G401 (cell line): ENCODE results near the gene ALOX12. TPM values are rescaled to one million over a fixed set of nuclear protein-coding genes. Genes with fewer than 3 reads are reported as not detected.
"Not testable (repeated sequence)": the region's sequence is repeated elsewhere in the genome, so short reads cannot be mapped to it uniquely, and the experiment has no call there.

Source experiments
- DNase-seq: peaks from one replicate; pipeline ENCODE4 v3.0.0-alpha.2; 2015; ENCODE audit warnings: low spot score
- in situ Hi-C: cut with HindIII; loops from 2 replicates; pipeline ENCODE4 v1.10.0; 2016; ENCODE audit warnings: low sequenced_read_pairs, mixed read lengths
- total RNA-seq: library from RNA; depleted of rRNA; stranded (reverse); fragments of >200 nt; shearing (Covaris generic); gene quantifications from 2 replicates; pipeline ENCODE4 v1.2.3, GENCODE V29; 2014; rRNA removed

The ALOX12 gene, protein sequence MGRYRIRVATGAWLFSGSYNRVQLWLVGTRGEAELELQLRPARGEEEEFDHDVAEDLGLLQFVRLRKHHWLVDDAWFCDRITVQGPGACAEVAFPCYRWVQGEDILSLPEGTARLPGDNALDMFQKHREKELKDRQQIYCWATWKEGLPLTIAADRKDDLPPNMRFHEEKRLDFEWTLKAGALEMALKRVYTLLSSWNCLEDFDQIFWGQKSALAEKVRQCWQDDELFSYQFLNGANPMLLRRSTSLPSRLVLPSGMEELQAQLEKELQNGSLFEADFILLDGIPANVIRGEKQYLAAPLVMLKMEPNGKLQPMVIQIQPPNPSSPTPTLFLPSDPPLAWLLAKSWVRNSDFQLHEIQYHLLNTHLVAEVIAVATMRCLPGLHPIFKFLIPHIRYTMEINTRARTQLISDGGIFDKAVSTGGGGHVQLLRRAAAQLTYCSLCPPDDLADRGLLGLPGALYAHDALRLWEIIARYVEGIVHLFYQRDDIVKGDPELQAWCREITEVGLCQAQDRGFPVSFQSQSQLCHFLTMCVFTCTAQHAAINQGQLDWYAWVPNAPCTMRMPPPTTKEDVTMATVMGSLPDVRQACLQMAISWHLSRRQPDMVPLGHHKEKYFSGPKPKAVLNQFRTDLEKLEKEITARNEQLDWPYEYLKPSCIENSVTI
- total RNA-seq = not detected in 2 replicates

DNA sequence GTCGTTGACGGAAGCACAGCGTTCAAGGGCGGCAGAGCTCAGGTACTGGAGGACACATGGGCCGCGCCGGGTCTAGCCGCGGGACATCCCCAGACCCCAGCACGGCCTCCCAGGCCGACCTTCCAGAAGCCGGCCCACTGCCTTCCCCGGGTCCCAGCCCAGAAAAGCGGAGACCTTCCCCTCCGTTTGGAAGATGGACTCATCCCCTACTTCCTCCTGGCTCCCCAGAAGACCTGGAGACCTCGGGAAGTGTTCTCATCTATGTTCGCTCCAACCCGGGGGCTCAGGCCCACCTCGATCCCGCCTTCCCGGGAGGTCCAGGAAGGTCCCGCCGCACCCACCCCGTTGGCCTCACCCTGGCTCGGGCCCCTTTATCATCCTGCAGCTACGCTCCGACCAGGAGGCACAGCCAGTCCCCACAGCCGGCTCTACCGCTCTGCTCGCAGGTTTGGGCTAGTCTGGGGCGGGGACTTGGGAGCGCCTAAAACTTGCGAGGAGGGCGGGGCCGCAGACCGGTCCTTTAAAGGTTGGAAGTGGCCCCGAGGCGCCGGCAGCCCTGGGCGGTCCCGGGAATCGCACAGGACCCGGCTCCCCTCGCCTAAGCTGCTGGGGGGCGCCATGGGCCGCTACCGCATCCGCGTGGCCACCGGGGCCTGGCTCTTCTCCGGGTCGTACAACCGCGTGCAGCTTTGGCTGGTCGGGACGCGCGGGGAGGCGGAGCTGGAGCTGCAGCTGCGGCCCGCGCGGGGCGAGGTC, at the start of gene ALOX12:
TSS of gene ALOX12 (plus strand) at position 550 of the 756 bp plus-strand sequence. CDS start at position 619, 69 bp downstream.
- in situ Hi-C loops = no loop called here
- no peak for DNase-seq

DNA sequence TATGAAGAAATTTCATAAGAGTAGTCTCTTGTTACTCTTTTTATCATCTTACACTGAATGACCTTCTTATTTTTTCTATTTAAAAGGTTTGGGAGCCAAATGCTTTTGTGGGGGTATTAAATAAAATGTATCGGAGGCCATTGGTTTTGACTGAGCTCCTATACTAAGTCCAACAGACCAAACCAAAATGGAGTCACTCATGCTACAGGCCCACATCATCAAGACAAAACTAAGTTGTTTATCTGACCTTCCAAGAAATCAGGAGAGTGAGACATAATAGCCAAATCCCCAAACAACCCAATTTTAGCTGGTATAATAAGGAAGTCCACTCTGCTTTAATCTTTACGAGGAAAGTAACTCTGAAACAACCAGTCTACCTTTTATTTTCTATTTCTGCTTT, 48.1 kb upstream of the ALOX12 start:
- in situ Hi-C loops = no loop called here
- DNase-seq = no peak

DNA sequence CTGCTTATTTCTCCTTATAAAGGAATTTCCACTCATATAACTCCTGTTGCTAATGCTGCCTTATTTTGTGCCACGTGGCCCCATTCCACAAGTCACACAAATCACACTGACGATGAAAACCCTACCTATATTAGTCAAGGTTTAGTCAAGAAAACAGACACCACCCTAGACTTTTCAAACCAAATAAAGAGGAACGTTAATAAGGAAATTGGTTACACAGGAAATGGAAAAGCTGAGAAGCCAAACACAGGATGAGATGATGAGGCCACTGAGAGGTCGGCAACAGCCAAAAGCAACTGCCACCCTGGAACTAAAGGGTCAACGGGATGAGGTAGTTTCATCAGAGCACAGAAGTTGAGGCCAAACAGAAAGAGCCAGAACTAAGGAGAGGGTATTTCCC, 47.3 kb upstream of the ALOX12 start:
- no peak for DNase-seq
- in situ Hi-C loops = no loop called here

DNA sequence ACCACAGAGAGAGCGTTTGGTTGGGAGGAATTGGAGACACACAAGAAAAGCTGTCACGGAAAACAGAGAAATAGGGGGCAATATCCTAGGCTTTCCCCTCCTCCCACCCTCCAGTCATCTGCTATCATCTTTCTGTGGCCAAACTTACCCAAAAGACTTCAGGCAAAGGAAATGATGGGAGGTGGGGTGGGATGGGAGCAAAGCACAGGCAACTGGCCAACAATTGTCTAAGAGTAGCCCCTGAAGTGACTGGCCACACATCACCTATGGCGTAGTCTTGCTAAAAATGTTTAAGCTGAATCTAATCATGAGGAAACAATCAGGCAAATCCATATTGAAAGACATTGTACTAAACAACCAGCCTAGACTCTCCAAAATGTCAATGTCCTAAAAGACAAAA, 46.9 kb upstream of the ALOX12 start:
- in situ Hi-C loops = no loop called here
- DNase-seq = no peak

GRCh38 chr17:6950938-6951337, 44.9 kb upstream of the ALOX12 start:
- DNase-seq, in situ Hi-C loops: not testable (repeated sequence)

DNA sequence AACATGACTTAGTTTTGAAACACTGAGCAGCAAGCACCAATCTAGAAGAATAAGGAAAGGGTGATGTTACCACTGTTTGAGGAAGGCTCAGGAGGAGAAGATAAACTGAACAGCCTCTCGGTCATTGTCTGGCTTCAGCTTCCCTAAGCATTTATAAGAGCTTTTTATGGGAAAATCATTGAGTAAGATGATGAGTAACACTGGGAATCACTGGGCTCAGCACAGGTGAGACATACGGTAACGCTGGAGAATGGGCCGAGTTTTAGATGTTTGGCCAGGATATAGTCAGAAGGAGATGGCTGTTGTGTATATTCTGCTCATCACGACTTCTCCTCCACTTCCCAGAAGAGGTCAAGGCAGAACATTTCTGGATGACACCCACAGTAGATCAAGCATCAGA, 42.2 kb upstream of the ALOX12 start:
- in situ Hi-C loops = no loop called here
- DNase-seq = no peak

GRCh38 chr17:6959700-6960099, 36.1 kb upstream of the ALOX12 start:
- DNase-seq = no peak
- in situ Hi-C loops = no loop called here

DNA sequence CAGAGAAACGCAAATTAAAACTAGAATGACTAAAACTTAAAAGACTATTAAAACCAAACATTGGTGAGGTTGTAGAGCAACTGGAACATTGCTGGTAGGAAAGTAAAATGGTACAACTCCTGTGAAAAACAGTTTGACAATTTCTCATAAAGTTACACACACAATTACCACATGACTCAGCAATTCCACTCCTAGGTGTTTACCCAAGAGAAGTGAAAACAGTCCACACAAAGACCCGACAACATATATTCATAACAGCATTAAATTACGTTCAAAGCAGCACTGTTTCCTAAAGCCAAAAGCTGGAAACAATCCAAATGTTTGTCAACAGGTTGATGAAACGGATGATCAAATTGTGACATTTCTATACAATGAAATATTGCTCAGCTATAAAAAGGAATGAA, 26.5 kb upstream of the ALOX12 start:
- in situ Hi-C loops = no loop called here

DNA sequence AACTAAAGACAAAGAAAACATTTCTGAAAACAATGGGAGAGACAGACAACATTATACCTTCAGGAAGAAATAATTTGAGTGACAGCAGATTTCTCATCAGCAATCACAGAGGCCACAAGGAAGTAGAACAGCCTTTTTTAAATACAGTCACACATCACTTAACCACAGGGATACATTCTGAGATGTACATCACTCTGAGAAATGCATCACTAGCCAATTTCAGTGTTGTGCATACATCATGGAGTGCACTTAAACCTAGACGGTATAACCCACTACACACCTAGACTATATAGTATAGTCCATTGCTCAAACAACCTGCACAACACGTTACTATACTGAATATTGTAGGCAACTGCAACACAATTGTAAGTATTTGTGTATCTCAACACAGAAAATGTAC, 24.9 kb upstream of the ALOX12 start:
- no peak for DNase-seq
- in situ Hi-C loops = no loop called here

More for the DNA sequence above, 26.5 kb upstream of the ALOX12 start:
- no peak for DNase-seq

- DNase-seq, in situ Hi-C loops: not testable (repeated sequence)
Measured at GRCh38 chr17:6979440-6979839, 16.4 kb upstream of the ALOX12 start.

DNA sequence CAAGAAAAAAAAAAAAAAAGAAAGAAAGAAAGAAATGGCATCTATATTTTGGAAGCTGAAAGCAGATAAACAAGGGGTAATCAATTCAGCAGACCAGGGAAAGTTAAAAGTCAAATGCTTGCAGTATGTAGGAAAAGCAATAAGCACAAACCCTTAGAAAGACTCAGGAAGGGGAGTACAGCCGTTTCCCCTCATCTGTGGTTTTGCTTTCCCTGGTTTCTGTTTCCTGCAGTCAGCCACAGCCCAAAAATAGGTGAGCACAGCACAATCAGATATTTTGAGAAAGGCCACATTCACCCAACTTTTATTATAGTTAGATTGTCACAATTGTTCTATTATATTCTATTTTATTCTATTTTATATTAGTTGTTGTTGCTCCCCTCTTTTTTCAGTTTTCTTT, 14.4 kb upstream of the ALOX12 start:
- in situ Hi-C loops = no loop called here

GRCh38 chr17:6985266-6985665, 10.6 kb upstream of the ALOX12 start:
- in situ Hi-C loops = no loop called here
- no peak for DNase-seq

More for the DNA sequence above, 14.4 kb upstream of the ALOX12 start:
- DNase-seq = no peak

DNA sequence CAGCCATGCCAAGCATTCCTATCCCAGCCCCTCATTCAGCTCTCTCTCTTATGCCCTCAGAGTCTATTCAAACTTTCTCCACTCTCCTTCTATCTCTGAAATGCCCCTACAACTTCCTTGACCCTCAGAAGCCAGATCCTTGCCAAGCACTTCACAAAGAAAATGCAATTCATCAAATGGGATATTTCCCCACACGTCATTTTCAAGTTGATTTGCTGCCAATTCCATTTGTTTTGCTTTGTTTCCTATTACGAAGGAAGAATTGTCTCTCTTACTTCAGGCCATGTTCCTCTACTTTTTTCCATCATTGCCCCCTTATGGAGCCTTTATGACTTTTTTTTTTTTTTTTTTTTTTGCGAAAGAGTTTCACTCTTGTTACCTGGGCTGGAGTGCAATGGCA, 9.2 kb upstream of the ALOX12 start:
- in situ Hi-C loops = no loop called here
- no peak for DNase-seq

- DNase-seq = no peak
- in situ Hi-C loops = no loop called here
Measured at GRCh38 chr17:6989779-6990178, 6.1 kb upstream of the ALOX12 start.

- in situ Hi-C loops, DNase-seq: not testable (repeated sequence)
Measured at GRCh38 chr17:6993613-6994056, 2.2 kb upstream of the ALOX12 start.

DNA sequence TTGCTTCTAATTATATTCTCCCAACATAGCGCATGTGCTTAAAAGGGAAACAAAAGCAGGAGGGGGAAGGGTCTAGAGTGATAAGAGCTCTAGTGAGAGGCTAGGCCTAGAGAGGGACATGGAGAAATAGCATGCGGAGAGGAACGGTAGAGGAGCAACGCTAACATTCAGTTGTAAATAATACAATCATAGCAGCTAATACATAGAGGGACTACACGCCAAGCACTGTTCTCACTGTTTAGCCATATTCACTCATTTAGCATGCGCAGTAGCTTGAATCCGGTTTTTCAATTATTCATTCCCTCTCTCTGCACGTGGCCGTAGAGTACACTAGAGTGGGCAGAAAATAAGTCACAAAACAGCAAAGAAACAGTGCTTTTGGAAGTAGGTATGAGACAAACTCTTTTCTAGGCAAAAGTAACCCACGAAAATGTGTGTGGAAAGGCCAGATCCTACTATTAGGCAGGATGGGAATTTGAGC, 1.7 kb upstream of the ALOX12 start:
- in situ Hi-C loops = no loop called here
- no peak for DNase-seq

DNA sequence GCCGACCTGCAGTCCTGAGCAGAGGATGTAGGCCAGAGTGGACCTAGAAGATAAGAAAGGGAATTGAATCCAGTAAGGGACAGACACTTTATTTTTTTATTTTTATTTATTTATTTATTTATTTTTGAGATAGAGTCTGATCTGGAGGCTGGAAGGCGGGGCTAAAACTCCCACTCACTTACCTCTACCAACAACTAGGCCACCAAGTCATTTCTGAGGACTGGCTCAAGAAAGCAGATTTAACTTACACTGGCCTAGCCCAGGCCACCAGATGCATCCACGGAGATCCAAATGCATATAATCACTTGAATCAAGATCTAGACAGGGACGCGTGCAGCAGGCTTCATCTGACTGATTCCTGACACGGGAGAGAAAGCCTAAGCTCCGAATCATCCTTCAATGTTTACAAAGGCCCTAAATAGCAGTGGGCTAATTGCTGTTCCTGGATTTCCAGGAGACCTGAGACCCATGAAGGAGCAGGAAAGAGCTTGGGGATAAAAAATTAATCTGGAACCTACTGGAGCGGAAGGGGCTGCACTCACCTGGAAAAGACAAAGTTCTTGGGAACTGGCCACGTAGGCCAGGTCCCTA, 1.1 kb upstream of the ALOX12 start:
- no peak for DNase-seq
- in situ Hi-C loops = no loop called here

DNA sequence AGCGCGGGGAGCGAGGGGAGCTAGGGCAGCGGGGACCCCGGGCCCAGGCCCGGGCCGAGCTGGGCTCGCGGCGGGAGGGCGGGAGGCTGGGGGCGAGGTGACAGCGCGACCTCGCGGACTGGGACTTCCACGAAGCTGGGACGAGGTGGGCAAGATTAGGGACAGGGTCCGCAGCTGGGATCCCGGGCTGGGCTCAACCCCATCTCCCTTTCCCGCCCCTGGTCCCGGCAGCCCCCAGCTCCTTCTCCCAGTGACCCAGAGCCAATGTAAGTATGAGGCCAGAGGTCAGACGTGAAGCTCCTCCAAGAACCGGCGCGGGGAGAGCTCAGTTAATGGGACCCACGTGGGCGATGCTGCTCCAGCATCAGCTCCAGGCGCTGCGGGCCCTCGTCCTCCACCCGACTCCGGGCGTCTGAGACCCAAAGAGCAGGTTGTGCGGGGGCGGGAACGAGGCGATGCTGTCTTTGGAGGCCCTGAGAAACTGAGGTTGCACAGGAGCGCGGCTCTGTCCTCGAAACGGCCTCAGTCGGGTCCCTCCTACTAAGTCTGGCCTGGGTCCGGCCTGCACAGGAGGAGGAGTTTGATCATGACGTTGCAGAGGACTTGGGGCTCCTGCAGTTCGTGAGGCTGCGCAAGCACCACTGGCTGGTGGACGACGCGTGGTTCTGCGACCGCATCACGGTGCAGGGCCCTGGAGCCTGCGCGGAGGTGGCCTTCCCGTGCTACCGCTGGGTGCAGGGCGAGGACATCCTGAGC, 585 bp downstream of the ALOX12 start:
- DNase-seq = no peak

GRCh38 chr17:6997171-6997570, 1.3 kb downstream of the ALOX12 start:
- in situ Hi-C loops = no loop called here

More for the DNA sequence above, 585 bp downstream of the ALOX12 start:
- in situ Hi-C loops = no loop called here

More at GRCh38 chr17:6997171-6997570, 1.3 kb downstream of the ALOX12 start:
- no peak for DNase-seq
